ENCODE results near the gene BEST4.
"Not testable (repeated sequence)": the region's sequence is repeated elsewhere in the genome, so short reads cannot be mapped to it uniquely, and the experiment has no call there.

Gene BEST4

DNA sequence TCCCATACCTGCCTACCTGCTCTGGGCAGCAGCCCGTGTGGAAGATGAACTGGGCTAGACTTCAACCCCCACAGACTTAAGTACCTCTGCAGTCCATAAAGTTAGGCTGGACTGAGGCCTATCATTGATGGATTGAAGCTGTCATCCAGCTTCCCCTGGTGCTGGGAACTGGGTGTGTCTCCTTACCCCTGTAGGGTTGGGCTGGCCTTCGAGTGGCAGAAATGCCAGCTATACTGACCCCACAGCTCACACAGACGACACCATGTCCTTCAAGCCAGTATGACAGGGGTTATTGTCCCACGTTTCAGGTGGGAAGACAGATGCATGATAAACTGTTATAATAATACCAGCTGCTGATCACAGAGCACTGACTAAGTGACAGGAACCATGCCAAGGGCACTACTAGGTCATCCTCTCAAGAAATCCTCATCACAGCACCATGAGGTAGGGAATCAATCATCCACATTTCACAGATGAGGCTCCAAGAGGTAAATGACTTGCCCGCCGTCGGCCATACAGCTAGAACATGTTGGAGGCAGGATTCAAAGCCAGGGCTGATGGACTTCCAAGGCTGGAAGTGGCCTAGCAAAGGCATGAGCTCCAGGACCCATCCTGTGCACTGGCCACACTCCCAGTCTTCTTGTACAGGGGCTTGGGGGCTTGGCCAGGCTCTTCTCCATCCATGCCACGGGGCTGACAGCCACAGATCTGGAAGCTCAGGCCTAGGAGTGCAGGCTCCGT, at the start of gene BEST4:
Gene BEST4 (minus strand): TSS at position 51 of the 741 bp plus-strand sequence. CDS start 465 bp downstream, outside the sequence.
- no peak for DNase-seq

DNA sequence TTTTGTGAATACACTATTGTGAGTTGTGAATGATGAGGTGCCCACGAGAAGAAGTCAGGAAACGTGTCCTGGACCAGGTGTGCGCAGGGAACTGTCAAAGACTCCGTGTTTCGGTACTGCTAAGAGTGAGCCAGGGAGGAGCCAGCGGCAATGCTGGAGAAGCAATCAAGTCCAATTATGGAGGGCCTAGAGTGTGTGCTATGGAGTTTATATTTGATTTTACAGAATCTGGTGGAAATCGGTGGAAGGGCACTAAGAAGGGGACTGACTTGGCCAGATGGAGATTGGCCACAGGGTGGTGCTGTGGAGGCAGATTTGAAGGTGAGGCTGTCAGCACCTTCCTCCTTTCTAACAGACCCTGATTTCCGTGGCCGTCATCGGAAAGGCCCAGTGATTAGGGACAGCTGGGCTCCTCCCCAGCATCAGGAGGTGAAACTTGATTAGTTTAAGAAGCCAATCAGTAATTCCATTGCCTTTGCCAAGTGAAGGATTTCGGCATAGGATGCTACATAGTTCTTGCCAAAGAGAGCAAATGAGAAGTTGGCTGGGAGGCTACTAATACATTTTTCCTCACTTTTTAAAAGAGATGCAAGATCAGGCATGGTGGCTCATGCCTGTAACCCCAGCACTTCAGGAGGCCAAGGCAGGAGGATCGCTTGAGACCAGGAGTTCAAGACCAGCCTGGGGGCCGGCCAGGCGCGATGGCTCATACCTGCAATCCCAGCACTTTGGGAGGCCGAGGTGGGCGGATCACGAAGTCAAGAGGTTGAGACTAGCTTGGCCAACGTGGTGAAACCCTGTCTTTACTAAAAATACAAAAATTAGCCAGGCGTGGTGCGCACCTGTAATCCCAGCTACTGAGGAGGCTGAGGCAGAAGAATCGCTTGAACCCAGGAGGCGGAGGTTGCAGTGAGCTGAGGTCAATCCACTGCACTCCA, 48.0 kb upstream of the BEST4 start:
- DNase-seq = peak; percentile 83

DNA sequence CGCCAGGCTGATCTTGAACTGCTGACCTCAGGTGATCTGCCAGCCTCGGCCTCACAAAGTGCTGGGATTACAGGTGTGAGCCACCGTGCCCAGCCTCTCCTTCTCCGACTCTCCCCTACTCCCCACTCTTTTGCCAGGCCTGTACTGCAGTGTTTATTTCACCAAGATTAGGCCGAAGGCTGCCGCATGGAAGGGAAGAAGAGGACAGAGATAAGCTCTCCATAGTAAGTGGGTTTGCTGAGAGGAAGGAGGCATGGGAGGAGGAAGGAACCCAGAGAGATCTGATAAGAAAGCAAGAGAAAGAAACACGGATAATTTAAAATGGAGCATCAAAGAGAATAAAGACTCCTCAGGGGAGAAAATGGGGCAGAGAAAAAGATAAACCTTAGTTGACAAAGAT, 46.4 kb upstream of the BEST4 start:
- no peak for DNase-seq

DNA sequence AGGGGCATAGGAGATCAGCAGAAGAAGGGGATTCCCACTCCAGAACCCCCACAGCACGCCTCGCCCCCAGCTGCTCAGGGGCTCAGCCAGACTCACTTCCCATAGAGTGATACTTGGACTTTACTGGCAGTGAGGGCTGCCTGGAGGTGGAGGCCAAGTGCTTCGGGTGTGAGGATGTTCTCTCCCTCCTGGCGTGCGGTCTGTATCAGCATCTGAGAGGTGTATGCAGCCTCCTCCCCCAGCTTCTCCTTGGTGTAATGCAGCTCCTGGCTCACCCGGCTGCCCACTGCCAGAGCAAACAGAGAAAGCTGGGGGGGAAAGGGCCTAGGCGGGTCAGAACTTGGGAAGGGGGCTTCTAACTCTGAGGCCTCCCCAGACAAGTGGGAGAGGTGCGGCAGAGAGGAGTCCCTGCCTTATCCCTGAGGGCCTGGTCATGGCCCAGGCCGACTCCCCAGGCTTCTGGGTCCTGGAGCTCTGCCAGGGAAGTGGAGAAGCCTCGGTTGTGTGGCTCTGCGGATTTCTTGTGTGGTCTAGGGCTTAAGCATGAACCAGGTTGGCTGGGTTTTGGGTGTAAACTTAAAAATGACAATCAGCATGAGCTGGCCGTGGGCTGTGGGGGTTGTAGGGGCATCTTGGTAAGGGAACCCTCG, 44.2 kb upstream of the BEST4 start:
- no peak for DNase-seq

DNA sequence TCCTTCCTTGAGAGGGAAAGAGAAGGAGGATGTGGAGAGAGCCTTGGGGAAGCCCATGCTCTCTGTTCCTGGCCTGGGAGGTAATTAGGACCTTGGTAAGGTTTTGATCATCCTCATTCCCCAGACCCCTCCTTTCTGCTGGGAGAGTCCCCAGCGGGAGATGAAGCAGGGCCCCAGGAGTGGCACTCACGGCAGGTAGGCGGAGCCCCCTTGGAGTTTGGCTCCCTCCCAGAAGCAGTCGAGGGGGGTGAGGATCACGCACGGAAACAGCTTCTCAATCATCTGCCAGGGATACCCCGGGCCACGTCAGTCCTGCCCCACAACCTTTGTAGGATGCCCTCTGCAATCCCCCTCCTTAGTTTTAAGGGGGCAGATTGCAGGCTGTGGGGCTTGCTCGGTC, 43.5 kb upstream of the BEST4 start:
- DNase-seq = peak; percentile 25

DNA sequence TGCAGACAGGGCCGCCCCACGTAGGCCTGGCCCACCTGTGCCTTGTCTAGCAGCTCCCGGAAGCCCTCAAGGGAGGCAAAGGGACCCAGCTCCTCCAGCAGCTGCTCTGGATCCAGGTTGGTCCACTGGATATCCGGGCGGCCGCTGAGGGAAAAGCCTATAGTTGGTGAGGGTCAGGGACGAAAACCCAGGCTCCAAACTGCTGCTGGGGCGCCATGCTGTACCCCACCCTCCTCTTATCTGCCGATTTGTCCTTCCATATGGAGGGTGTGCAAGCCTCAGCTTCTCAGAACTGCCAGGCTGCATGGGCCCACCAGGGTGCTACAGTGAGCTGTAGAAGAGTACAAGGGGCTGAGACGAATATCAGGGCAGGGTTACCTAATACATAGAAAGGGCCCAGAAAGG, 42.9 kb upstream of the BEST4 start:
- no peak for DNase-seq

DNA sequence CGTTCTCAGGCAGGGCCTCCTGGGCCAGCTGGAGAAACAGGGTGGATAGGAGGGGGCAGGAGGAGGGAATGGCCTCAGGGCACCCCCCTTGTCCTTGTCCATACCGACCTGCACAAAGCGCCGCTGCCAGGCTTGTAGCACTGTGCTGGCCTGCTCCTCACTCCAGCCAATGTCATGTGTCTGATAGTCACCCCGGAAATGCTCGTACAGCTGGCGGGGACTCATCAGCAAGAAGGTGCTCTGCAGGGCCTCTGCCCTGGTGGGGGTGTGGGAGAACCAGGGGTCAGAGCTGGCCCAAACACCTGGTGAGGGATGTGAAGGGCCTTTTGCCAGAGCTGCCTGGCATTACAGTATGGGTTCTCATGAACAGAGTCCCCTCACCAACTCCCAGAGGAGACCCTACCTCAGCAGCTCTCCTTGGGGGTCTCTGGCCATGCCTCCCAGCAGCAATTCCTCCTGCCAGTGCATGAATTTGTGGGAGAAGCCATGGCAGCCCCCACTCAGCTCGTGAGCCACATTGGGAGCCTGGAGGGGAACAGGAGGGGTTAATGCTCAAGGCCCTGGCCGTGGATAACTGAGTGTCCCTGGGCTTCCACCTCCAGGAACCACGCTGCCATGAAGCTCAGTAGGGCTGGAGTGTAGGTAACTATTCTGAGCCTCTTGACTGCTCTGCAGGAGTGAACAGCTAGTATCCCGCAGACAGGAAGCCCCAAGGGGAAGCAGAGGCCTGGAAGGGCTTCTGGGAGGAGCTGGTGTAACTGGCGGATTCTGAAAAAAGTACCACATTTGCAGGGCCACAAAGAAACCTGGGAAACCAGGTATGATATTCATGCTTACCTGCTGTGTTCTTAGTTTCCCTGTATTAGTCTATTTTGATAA, 41.8 kb upstream of the BEST4 start:
- no peak for DNase-seq

DNA sequence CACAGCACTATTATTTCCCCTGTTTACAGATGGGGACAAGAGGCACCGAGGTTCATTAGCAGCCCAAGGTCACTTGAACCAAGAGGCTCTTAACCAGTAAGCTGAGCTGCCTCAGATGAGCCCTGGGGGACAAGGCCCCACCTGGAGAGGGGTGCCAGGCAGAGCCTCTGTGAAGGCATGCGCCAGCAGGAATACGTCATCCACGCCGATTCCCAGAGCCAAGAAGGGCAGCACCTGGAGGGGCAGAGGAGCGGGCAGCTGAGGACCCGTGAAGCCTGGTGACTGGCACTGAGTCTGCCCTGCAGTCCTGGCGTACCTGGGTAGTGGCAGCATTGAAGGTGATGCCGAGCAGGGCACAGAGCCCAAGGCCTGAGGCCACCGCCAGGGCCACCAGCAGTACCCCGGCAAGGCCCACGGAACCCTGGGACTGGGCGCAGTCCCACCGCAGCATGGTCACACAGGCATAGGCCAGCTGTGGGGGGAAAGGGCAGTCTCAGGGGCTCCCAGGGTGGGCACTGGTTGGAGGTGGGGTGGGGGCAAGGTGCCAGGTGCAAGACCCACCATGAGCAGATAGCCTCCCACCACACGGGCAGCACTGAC, 41.0 kb upstream of the BEST4 start:
- DNase-seq = no peak

DNA sequence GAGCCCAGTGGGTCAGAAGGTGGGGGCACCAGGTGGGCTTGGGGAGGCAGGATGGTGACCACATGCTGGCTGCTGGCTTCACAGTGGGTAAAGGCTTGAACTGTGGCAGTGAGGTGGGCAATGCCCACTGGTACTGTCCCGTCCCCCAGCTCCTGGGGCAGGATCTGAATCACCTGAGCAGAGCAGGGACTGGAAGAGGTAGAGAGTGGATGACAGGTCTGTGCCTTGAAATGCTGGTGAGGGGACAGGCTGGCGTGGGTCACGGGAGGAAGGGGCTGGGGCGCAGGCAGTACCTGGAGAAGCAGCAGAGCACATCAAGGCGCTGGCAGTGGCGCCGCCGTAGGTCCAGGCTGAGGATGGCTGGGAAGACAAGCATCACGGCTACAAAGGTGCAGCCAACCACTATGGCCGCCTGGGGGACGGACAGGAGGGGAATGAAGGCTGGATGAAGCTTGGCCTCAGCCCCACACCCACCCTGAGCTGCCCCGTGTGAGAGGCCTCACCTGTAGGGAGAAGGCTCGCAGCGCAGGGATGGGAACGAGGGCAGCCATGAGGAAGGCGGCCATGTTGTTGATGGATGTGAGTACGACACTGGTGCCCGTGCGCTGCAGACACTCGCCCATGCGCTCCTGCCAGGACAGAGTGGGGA, 40.2 kb upstream of the BEST4 start:
- no peak for DNase-seq

DNA sequence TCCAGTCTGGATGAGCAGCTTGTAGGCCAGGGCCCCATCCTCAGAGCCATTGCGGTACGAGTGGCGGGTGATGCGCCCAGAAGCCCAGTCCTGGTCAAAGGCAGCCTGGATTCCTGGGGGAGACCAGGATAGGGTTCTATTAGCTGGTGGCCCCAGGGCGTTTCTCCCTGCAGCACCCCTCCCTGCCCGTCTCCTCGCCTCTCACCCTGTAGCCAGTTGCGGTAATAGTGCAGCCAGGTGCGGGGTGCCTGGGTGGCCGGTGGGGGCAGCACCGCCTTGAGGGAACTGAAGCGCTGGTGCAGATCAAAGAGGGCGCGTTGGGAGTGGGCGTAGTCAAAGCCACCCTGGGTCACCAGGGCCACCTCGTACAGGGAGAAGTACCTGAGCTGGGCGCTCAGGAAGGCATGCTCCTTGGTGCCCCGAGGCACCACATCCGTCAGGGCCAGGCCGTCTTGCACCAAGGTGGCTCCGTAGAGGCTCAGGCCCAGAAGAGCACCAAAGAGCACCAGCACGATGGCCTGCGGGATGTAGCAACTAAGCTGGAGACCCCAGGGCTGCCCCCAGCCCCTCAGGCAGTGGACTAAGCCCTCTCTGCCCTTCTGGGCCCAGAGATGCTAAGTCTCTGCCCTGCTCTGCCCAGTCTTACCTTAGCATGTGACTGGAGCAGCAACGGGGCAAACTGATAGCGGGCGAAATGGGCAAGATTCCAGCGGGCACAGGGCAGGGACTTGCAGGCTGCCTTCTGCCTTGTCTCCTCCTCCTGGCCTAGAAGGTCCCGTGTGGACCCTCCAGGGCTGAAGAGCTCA, 39.4 kb upstream of the BEST4 start:
- no peak for DNase-seq

DNA sequence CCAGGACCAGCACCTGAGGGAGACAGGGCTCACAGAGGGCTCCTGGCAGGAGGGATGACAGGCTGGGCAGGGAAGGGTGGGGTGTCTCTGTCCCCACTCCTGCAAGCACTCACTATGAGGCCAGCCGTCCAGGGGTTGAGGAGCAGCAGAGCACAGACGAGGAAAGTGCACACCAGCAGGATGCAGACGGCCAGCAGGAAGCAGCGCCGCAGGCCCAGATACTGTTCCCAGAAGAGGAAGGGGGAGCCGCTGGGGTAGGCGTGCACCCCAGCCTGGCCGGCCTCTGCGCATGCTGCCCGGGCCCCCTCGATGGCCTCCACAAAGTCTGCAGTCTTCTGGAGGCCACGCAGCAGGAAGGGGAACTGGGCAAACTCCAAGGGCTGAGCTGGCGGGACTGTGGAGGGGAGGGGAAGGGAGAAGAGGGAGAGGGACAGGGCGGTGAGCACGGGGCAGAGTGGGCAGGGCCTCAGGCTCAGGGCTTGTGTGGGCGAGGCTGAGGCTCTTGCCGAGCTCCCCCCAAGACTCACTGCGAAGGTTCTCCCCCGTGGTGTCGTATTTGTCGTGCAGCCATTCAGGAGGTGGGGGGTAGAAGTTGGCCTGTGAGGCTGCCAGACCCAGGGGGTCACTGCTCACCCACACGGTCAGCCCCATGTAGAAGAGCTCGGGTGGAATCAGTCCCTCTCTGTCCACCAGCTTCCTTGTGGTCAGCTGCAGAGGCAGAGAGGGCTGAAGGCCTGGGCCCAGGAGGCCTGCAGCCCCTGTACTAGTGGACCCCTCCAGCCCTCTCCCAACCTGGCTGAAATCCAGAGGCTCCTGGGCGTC, 38.6 kb upstream of the BEST4 start:
- DNase-seq = no peak

DNA sequence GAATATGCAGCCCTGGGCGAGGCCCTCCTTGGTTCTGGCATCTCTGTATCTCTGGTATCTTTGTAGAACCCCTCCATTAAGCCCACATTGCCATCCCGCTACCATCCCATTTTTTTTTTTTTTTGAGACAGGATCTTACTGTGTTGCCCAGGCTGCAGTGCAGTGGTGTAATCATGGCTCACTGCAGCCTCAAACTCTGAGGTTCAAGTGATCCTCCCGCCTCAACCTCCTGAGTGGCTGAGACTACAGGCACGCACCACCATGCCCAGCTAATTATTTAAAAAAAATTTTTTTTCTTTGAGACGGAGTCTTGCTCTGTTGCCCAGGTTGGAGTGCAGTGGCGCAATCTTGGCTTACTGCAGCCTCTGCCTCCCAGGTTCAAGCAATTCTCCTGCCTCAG, 36.4 kb upstream of the BEST4 start:
- DNase-seq = not testable (repeated sequence)

DNA sequence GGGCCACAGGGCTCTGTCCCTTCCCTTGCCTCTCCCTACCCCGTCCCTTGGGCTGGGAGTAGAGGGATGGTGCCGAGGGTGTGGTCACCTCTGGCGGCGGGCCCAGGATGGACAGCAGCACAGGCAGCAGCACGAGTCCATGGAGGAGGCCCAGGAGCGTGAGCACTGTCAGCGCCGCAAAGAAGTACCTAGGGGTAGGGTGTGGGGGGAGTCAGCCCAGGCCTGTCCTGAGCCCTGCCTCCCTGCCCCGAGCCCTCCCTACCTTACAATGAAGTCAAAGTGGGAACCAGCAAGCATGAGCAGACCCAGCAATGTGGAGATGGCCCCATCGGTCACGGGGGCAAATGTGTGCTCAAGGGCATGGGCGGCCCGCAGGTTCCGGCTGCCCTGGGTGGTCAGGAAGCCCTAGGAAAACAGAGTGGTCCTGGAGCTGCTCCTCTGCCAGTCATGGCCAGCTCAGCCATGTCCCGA, 35.0 kb upstream of the BEST4 start:
- no peak for DNase-seq

DNA sequence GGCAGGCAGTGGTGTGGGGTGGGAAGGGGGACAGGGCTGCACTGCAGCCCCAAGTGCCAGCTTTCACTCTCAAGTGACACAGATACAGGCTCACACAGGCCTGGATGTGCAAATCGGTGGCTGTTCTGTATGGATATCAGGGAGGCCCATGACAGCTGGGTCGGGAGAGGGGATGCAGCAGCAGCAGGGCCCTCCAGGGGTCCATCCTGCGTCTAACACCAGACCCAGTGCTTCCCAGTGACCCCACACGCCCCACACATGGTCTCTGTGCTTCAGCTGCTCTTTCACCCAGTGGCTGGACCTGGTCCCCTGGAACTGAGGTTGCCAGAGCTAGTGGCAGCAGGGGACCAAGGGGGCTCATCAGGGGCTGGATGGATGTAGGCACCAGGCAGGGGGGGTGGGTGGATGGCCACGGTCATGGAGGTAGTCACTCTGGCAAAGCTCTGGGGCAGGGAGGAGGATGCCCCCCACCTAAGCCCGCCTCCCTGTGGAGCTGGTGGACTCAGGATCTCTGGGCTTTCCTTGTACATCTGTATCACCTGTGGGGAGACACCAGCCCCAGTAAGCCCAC, 34.2 kb upstream of the BEST4 start:
- no peak for DNase-seq

DNA sequence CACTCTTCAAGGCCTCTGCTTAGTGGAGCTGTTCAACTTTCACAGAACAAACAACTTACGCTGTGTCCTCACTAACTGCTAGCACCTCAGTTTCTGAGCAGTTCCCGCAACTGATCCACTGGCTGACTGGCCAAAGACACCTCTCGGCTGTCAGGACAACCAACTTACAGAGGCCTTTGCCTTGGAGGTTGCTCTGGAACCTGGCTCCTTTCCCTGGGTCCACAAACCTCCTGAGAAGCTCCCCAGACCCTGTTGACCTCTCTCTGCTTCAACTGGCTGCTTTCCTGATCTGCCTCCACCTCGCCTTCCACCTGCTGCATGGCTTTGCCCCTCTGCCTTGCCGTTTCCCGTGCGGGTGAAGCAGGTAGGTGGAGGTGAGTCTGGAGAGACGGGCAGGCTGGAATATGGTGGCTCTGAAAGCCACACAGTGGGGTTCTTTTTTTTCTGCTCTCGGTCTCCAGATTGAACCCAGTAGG, 33.3 kb upstream of the BEST4 start:
- no peak for DNase-seq

DNA sequence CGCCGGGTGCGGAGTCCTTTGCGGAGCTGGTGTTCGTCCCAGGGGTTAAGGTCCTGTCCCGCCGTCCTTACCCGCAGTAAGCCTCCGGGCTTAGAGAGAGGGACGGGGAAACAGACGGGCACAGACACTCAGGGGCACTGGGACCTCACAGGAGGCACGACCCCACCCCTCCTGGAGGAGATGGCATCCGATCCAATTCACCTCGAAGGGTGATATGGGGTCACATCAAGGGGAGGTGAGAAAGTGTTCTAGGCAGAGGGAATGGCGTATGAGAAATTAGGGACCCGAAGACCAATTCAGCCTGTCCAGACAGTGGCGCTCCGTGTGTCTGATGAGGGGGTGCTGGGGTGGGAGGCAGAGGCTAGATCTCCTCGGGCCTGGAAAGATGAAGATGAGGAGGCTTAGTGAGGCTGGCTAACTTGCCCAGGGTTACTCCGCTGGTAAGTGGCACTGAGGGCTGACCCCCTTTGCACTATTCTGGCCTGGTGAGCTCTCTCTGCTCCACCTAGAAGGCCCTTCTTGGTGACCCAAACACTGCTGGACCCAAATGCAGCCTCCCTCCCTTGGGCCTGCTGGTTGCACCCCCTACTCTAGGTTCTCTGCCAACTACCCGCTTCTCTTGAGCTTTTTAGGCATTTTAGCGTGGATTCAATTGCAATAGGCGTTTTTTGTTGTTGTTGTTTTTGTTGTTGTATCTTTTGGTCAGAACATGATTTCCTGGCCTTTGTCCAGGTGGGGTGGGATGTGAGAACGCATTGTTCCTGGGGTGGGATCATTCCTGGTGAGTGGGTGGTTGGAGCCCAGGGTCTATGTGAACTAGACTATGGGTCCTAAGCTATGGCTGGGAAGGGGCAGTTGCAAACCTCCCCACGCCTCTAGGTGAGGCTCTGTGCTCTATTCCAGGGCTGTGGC, 32.6 kb upstream of the BEST4 start:
- no peak for DNase-seq

DNA sequence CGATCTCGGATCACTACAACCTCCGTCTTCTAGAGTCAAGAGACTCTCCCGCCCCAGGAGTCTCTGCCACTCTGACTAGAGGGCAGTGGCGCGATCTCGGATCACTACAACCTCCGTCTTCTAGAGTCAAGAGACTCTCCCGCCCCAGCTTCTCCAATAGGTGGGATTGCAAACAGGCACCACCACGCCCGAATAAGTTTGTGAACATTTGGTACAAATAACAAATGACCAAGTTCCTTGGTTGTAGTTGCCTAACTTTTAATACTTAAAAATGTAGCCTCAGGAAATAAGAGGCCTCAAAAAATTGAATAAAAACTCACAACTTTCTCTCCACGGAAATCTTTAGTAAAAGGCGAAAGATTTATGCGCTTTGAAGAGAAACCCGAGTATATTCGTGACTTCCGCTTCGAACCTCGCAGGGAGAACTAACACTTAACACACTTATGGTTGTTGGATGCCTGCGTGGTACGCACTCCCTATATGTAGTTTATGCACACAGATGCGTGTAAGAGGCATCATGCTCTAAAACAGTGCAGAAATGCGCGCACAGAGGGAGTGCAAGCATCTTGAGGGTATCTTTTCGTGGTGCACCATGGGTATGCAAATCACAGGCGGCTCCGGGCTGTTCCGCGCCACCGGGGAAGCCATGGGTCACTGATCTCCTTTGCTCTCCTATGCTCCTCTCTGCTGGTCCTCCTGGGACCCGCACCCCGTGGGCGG, 31.8 kb upstream of the BEST4 start:
- DNase-seq = peak; percentile 82
